Testis (tissue), 3 donors: ENCODE results near the gene RMI1. TPM values are rescaled to one million over a fixed set of nuclear protein-coding genes. Genes with fewer than 3 reads are reported as not detected.

Source experiments
- DNase-seq: peaks from one replicate; pipeline ENCODE4 v3.0.0-alpha.2; 2019
- H3K27ac ChIP-seq, 2 donors: fragments of 200-600 bp; sonication (generic); one replicate each; pipeline ENCODE4 v1.5.1; 2019
- H3K27me3 ChIP-seq: fragments of 200-600 bp; sonication (generic); one replicate; pipeline ENCODE4 v1.5.1; 2019
- H3K36me3 ChIP-seq: fragments of 200-600 bp; sonication (generic); one replicate; pipeline ENCODE4 v1.5.1; 2017; ENCODE audit warnings: low read depth; ENCODE audit errors: missing control alignments
- H3K4me1 ChIP-seq: fragments of 200-600 bp; sonication (generic); one replicate; pipeline ENCODE4 v1.5.1; 2019
- H3K4me3 ChIP-seq, 2 donors: fragments of 200-600 bp; sonication (generic); one replicate each; pipeline ENCODE4 v1.5.1; 2017 to 2019
- H3K9me3 ChIP-seq: fragments of 200-600 bp; sonication (generic); one replicate; pipeline ENCODE4 v1.5.1; 2017
- CTCF ChIP-seq, 3 experiments: fragments of 450-650 bp in 2 of 3; fragments of 200-600 bp in 1 of 3; sonication (generic) in 1 of 3; IDR thresholded peaks; one replicate each; pipeline ENCODE4 v1.5.1; 2016 to 2019; ENCODE audit warnings: antibody characterized with exemption in 3 of 3, mild to moderate bottlenecking in 2 of 3, moderate library complexity in 1 of 3
- POLR2A ChIP-seq: fragments of 450-650 bp; IDR thresholded peaks from one replicate; pipeline ENCODE4 v1.6.1; 2017; ENCODE audit warnings: antibody characterized with exemption, mild to moderate bottlenecking, moderate library complexity
- WGBS, 2 donors: methylation state at CpG; one replicate each; pipeline ENCODE4 v1.1.5; 2018; 5-methylcytosine and 5-hydroxymethylcytosine counted together
- intact Hi-C: fragments of 100-400 bp; cut with DNase I; formaldehyde crosslinking; loops from one replicate; pipeline ENCODE4 v1.15.1; 2023; ENCODE audit warnings: low total_unique reads
- polyA plus RNA-seq: library from polyadenylated mRNA; stranded (reverse); fragments of 350-450 nt; fragmentation: Illumina TruSeq; extraction: RNeasy Lipid Tissue Mini Kit (QIAGEN cat#74804); gene quantifications from one replicate; pipeline ENCODE4 v1.2.3, GENCODE V29; 2014; ENCODE audit warnings: low read depth, low replicate concordance; ENCODE audit not compliant: insufficient read depth
- total RNA-seq, 2 donors: library from RNA; depleted of rRNA; stranded (reverse); fragments of >200 nt; gene quantifications; one replicate each; pipeline ENCODE4 v1.2.3, GENCODE V29; 2016

The RMI1 gene
- total and polyA plus RNA-seq, 3 donors from 2014 or later = 10.7 to 13.9 (median 12.0) TPM

DNA sequence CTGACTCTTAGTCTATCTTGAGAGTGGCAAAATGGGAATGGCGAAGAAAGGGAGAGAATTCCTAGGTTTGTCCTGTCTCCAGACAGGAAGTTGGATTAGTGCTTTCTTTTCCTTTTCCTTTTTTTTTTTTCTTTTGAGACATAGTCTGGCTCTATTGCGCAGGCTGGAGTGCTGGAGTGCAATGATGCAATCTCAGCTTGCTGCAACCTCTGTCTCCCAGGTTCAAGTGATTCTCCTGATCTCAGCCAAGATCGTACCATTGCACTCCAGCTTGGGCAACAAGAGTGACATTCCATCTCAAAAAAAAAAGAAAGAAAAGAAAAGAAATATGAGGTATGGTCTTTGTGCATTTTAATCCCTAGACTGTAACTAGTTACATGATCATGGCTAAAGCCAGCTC, 46.8 kb upstream of the RMI1 start:
- no peak overlapping the region for H3K27ac ChIP-seq
- no peak for DNase-seq

GRCh38 chr9:83934569-83935275, 45.9 kb upstream of the RMI1 start:
- intact Hi-C loops = loop anchor here (5.0 kb wide), 1 partner anchor 328 kb away; no protein-coding TSS in a partner anchor
- H3K27ac ChIP-seq = no peak overlapping the region
- no peaks in the 10 kb centered on the region for H3K9me3 ChIP-seq
- TF ChIP-seq CTCF (IDR thresholded peaks at IDR 0.05) = no peak
- no peak for TF ChIP-seq POLR2A
- no peaks in the 10 kb centered on the region for H3K27me3 ChIP-seq
- no peak overlapping the region for H3K4me3 ChIP-seq
- H3K4me1 ChIP-seq = peaks cover 4% of the 10 kb centered on the region
- WGBS, 2 donors = 86 to 90% methylated on average over 5 of the region's 5 CpGs
- no peaks in the 10 kb centered on the region for H3K36me3 ChIP-seq
- no peak for DNase-seq

More for the DNA sequence above, 46.8 kb upstream of the RMI1 start:
- intact Hi-C loops = no loop called here
- Histone ChIP-seq H3K4me1 (peaks cover 4% of the 10 kb centered on the region), H3K4me3 (no peak overlapping the region), H3K27me3 (no peaks in the 10 kb centered on the region), H3K36me3 (no peaks in the 10 kb centered on the region), H3K9me3 (no peaks in the 10 kb centered on the region)
- TF ChIP-seq CTCF (IDR thresholded peaks at IDR 0.05) (no peak), POLR2A (no peak)
- WGBS, 2 donors = 91 to 96% methylated on average over 3 of the region's 3 CpGs

DNA sequence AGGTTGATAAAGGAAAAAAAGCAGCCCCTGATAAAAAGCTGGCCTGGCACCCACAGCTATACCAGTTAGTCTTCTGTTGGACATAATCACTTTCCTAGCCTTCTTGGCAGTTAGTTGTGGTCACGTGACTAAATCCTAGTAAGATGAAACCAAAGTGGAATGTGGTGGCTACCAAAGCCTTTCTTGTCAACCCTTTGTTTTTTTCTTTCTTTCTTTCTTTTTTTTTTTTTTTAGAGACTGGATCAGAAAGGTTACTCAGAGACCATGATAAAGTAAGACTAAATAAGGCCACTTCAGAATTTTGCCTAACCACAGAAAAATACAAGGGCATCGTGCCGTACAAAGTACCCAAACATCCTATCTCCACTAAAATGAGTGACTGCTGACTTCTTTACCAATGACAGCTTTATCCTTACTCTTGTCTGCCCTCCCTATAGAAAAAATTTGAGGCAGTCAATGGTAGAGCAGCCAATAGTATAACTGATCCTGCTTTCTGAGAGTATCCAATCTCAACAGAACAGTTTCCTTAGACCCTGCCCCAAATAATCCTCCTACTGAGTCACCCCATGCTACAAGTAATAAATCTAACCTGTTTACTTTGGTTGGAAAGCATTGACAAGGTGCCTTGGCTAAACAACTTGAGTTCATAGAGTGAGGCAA, 45.2 kb upstream of the RMI1 start:
- Histone ChIP-seq H3K27me3 (no peaks in the 10 kb centered on the region), H3K36me3 (no peaks in the 10 kb centered on the region), H3K4me1 (peaks cover 4% of the 10 kb centered on the region), H3K9me3 (no peaks in the 10 kb centered on the region), H3K27ac (no peak overlapping the region), H3K4me3 (no peak overlapping the region)
- TF ChIP-seq CTCF (IDR thresholded peaks at IDR 0.05) (no peak), POLR2A (no peak)
- DNase-seq = no peak
- WGBS, 2 donors = 68 to 75% methylated on average over 3 of the region's 3 CpGs
- intact Hi-C loops = loop anchor here (5.0 kb wide), 1 partner anchor 327 kb away; no protein-coding TSS in a partner anchor

DNA sequence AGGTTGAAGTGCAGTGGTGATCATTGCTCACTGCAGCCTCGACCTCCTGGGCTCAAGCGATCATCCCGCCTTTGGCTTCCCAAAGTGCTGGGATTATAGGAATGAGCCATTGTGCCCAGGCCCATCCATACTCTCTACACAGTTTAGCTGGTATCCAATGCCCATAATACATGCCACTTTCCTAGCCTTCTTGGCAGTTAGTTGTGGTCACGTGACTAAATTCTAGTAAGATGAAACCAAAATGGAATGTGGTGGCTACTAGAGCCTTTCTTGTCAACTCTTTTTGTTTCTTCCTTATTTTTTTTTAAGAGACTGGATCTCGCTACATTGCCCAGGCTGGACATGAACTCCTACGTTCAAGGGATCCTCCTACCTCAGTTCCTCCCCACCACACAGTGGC, 44.1 kb upstream of the RMI1 start:
- Histone ChIP-seq H3K4me3 (no peak overlapping the region), H3K4me1 (peaks cover 4% of the 10 kb centered on the region), H3K27ac (no peak overlapping the region), H3K27me3 (no peaks in the 10 kb centered on the region), H3K9me3 (no peaks in the 10 kb centered on the region), H3K36me3 (no peaks in the 10 kb centered on the region)
- TF ChIP-seq CTCF (IDR thresholded peaks at IDR 0.05) (no peak), POLR2A (no peak)
- DNase-seq = no peak
- intact Hi-C loops = loop anchor here (5.0 kb wide), 1 partner anchor 326 kb away; no protein-coding TSS in a partner anchor
- WGBS, 2 donors = 78 to 90% methylated on average over 6 of the region's 6 CpGs
